ENCODE measurements around the gene MACROD1. TPM values are rescaled to one million over a fixed set of nuclear protein-coding genes. Genes with fewer than 3 reads are reported as not detected.

The MACROD1 gene
- total and polyA plus RNA-seq, 2 of the 13 experiments (the other 11 are each of a cell fraction or from before 2014, with no cell fraction given), result 23.1 to 34.5 TPM

- ChIA-PET POLR2A (no interaction called here), CTCF (ENCODE audit: low intra/inter-chr PET ratio, low total read pairs) (no interaction called here)
- intact Hi-C loops (cut with micrococcal nuclease; ENCODE audit: unreplicated experiment), result no loop called here
- no peak for TF ChIP-seq DMTF1 (CRISPR knock-in tag; IDR thresholded peaks at IDR 0.05)
- Histone ChIP-seq H3K27ac (ENCODE audit: extremely low read length, insufficient read depth, low read length) (no peak overlapping the region), H3K4me3 (replicated peaks in 1 of 3; ENCODE audit: insufficient read depth in 1 of 3, low read depth in 2 of 3, low read length in 3 of 3) (no peak overlapping the region), H2AFZ (ENCODE audit: low read length) (no peak overlapping the region), H4K20me1 (ENCODE audit: insufficient read depth, low read length) (no peaks in the 10 kb centered on the region), H3K36me3 (replicated peaks in 1 of 2; ENCODE audit: control insufficient read depth in 1 of 2, insufficient read depth in 2 of 2, low read length in 2 of 2) (no peaks in the 10 kb centered on the region; a peak in 1 of 5 replicates), H3K9me3 (ENCODE audit: low read length) (no peaks in the 10 kb centered on the region), H3K4me2 (ENCODE audit: low read depth, low read length) (no peak overlapping the region), H3K4me1 (ENCODE audit: insufficient read depth, low read length) (peaks cover 29% of the 10 kb centered on the region), H3K9ac (ENCODE audit: insufficient read depth, low read depth, low read length) (no peak overlapping the region), H3K79me2 (ENCODE audit: insufficient read depth, low read length) (peaks cover 14% of the 10 kb centered on the region), H3K27me3 (ENCODE audit: control insufficient read depth in 1 of 2, insufficient read depth in 2 of 2, low read length in 2 of 2) (no peaks in the 10 kb centered on the region)
- FAIRE-seq, result no peak
- BruUV-seq (replicated peaks), result no TSS peak
- 91% methylated on average over 10 of the region's 10 CpGs for WGBS (ENCODE audit: low lambda C conversion rate)
- in situ Hi-C loops (cut with HindIII; ENCODE audit: extremely low pct_ligation_motif_present, low pct_unique_long_range_greater_than_20kb), result no loop called here
- ATAC-seq, result no peak
- DNase-seq (ENCODE audit: low spot score), result no peak
Observed at GRCh38 chr11:64161037-64161436, 4.9 kb downstream of the MACROD1 start.

- no peak for ATAC-seq
- ChIA-PET POLR2A (no interaction called here), CTCF (ENCODE audit: low intra/inter-chr PET ratio, low total read pairs) (no interaction called here)
- WGBS (ENCODE audit: low lambda C conversion rate), result 95% methylated on average over 9 of the region's 17 CpGs
- DNase-seq (ENCODE audit: low spot score), result no peak
- no peak for FAIRE-seq
- Histone ChIP-seq H3K27me3 (ENCODE audit: control insufficient read depth in 1 of 2, insufficient read depth in 2 of 2, low read length in 2 of 2) (no peaks in the 10 kb centered on the region), H3K9ac (ENCODE audit: insufficient read depth, low read depth, low read length) (no peak overlapping the region), H3K79me2 (ENCODE audit: insufficient read depth, low read length) (peaks cover 3% of the 10 kb centered on the region), H2AFZ (ENCODE audit: low read length) (no peak overlapping the region), H4K20me1 (ENCODE audit: insufficient read depth, low read length) (peaks cover 15% of the 10 kb centered on the region; the same call in 1 of the 2 replicates), H3K4me1 (ENCODE audit: insufficient read depth, low read length) (peaks cover 34% of the 10 kb centered on the region), H3K9me3 (ENCODE audit: low read length) (no peaks in the 10 kb centered on the region), H3K27ac (ENCODE audit: extremely low read length, insufficient read depth, low read length) (no peak overlapping the region), H3K4me2 (ENCODE audit: low read depth, low read length) (no peak overlapping the region), H3K36me3 (replicated peaks in 1 of 2; ENCODE audit: control insufficient read depth in 1 of 2, insufficient read depth in 2 of 2, low read length in 2 of 2) (no peaks in the 10 kb centered on the region; a peak in 1 of 5 replicates), H3K4me3 (replicated peaks in 1 of 3; ENCODE audit: insufficient read depth in 1 of 3, low read depth in 2 of 3, low read length in 3 of 3) (no peak overlapping the region)
- no TSS peak for BruUV-seq (replicated peaks)
- intact Hi-C loops (cut with micrococcal nuclease; ENCODE audit: unreplicated experiment) (loop anchor here (10.0 kb wide), 1 partner anchor 323 kb away; the partner anchor contains the start of gene MARK2), in situ Hi-C loops (cut with HindIII; ENCODE audit: extremely low pct_ligation_motif_present, low pct_unique_long_range_greater_than_20kb) (no loop called here)
- TF ChIP-seq, protein P1, sequence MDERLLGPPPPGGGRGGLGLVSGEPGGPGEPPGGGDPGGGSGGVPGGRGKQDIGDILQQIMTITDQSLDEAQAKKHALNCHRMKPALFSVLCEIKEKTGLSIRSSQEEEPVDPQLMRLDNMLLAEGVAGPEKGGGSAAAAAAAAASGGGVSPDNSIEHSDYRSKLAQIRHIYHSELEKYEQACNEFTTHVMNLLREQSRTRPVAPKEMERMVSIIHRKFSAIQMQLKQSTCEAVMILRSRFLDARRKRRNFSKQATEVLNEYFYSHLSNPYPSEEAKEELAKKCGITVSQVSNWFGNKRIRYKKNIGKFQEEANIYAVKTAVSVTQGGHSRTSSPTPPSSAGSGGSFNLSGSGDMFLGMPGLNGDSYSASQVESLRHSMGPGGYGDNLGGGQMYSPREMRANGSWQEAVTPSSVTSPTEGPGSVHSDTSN (CRISPR knock-in tag; IDR thresholded peaks at IDR 0.05), result no peak
- TF ChIP-seq ZNF761 (CRISPR knock-in tag; conservative IDR thresholded peaks at IDR 0.05), result no peak
- TF ChIP-seq ZNF746 (CRISPR knock-in tag; IDR thresholded peaks at IDR 0.05), result no peak
- no peak for TF ChIP-seq ZNF782 (CRISPR knock-in tag; IDR thresholded peaks at IDR 0.05; ENCODE audit: borderline replicate concordance)
- TF ChIP-seq GATA4 (IDR thresholded peaks at IDR 0.05; ENCODE audit: borderline replicate concordance, low read depth), result no peak
Observed at GRCh38 chr11:64157631-64158394, 8.1 kb downstream of the MACROD1 start.

All from HepG2 (cell line).